Heart left ventricle (tissue), 16 donors: ENCODE results near the gene CAPN12. TPM values are rescaled to one million over a fixed set of nuclear protein-coding genes. Genes with fewer than 3 reads are reported as not detected.
"Not testable (repeated sequence)": the region's sequence is repeated elsewhere in the genome, so short reads cannot be mapped to it uniquely, and the experiment has no call there.

Experiments
- ATAC-seq, 4 donors: fragments of 200-7000 bp; cut with Tn5 transposase; one replicate each; pipeline ENCODE4 v1.9.1; 2020 to 2022; ENCODE audit warnings: moderate library complexity in 4 of 4, mild to moderate bottlenecking in 3 of 4, moderate number of reproducible peaks in 1 of 4
- DNase-seq, 5 donors: peaks; one replicate each; pipeline ENCODE4 v3.0.0-alpha.2; 2020
- H3K27ac ChIP-seq, 12 donors: fragments of 200-600 bp; sonication (generic) in 4 of 12; one replicate each; pipeline versions ENCODE4 v1.5.0 to v1.8.0; 2016 to 2022; ENCODE audit warnings: mild to moderate bottlenecking in 2 of 12
- H3K27me3 ChIP-seq, 9 donors: fragments of 200-600 bp; sonication (generic) in 2 of 9; one replicate each; pipeline versions ENCODE4 v1.5.1 to v1.8.0; 2016 to 2022; ENCODE audit warnings: mild to moderate bottlenecking in 3 of 9
- H3K36me3 ChIP-seq, 9 donors: fragments of 200-600 bp; sonication (generic) in 2 of 9; one replicate each; pipeline versions ENCODE4 v1.5.0 to v1.8.0; 2018 to 2022; ENCODE audit warnings: mild to moderate bottlenecking in 2 of 9
- H3K4me1 ChIP-seq, 12 donors: fragments of 200-600 bp; sonication (generic) in 4 of 12; one replicate each; pipeline versions ENCODE4 v1.5.0 to v1.8.0; 2016 to 2022; ENCODE audit warnings: mild to moderate bottlenecking in 3 of 12
- H3K4me3 ChIP-seq, 12 donors: fragments of 200-600 bp; sonication (generic) in 4 of 12; one replicate each; pipeline versions ENCODE4 v1.5.0 to v1.8.0; 2017 to 2022; ENCODE audit warnings: mild to moderate bottlenecking in 9 of 12, moderate library complexity in 4 of 12
- H3K9me3 ChIP-seq, 12 donors: fragments of 200-600 bp; sonication (generic) in 4 of 12; one replicate each; pipeline versions ENCODE4 v1.5.0 to v1.8.0; 2016 to 2022; ENCODE audit warnings: mild to moderate bottlenecking in 1 of 12
- CTCF ChIP-seq, 12 donors: fragments of 200-600 bp; sonication (generic) in 4 of 12; IDR thresholded peaks; one replicate each; pipeline versions ENCODE4 v1.5.0 to v1.8.0; 2018 to 2022; ENCODE audit warnings: antibody characterized with exemption in 12 of 12, mild to moderate bottlenecking in 5 of 12
- POLR2A ChIP-seq, 2 donors: fragments of 450-650 bp; IDR thresholded peaks; one replicate each; pipeline ENCODE4 v1.6.1; 2017; ENCODE audit warnings: antibody characterized with exemption in 2 of 2, mild to moderate bottlenecking in 2 of 2, moderate library complexity in 2 of 2
- WGBS, 4 donors: extraction: QIAGEN DNeasy Blood & Tissue Kit in 2 of 4; methylation state at CpG; one replicate each; pipeline versions ENCODE4 v1.1.5 to v1.1.7; 2013 to 2018; 5-methylcytosine and 5-hydroxymethylcytosine counted together
- intact Hi-C, 10 donors: fragments of 100-400 bp; cut with DNase I; formaldehyde crosslinking; loops; one replicate each; pipeline versions ENCODE4 v1.11.1 to v1.14.2; 2022
- polyA plus RNA-seq, 2 donors: library from polyadenylated mRNA; stranded (reverse); fragments of 200-250 nt; gene quantifications; one replicate each; pipeline ENCODE4 v1.2.3, GENCODE V29; 2013
- total RNA-seq, 9 donors: library from RNA; depleted of rRNA in 2 of 9; stranded (reverse); fragments of >200 nt in 2 of 9; fragmentation: NEBNext Ultra II Directional in 3 of 9; extraction: Animal tissue kit (Norgen Biotek cat#: 25700) in 3 of 9; gene quantifications; one replicate each; pipeline versions ENCODE4 v1.1.0 to v1.2.4, GENCODE V29; 2016 to 2023
- donor health status: ischemic (EF 13 %, LVEDD 7.1; RV severe dilation, severe dysfunction).
- donor health status: healthy with polysubstance abuse.
- donor health status: DM: no; HTN: yes; CAD: no.
- donor health status: DM: no; HTN: no; CAD: no.
- donor health status: ischemic (EF 25% LVEDD 6.9; RV normal size, moderate dysfunction).
- donor health status: ischemic (EF 25% LVEDD 5.7; RV mildly dilated, moderate dysfunction).
- donor health status: healthy.
- donor health status: DM: yes; HTN: yes; CAD: no.
- donor health status: ischemic (EF 35%, LVEDD 5.7; RV mildly dilated, moderate dysfunction).
- donor health status: nonischemic (EF 11% LVEDD 7.7; RV severe dilation, severe dysfunction).
- donor health status: DM: yes; HTN: yes; CAD: no.
- donor health status: PGD.
- donor health status: ischemic (EF 29% LVEDD 5.4; RV normal size, mild dysfunction).
- donor health status: nonischemic (EF 23%, LVEDD 6.1; RV moderate dilation, normal function).

The CAPN12 gene
- total and polyA plus RNA-seq, 11 donors, result 0.36 to 1.8 (median 0.88) TPM

- TF ChIP-seq CTCF (IDR thresholded peaks at IDR 0.05) (no peak), POLR2A (IDR thresholded peaks at IDR 0.05) (no peak)
- intact Hi-C loops, result no loop called here
- peaks cover 0 to 2% (median 0%) of the 10 kb centered on the region in 9 donors for H3K27me3 ChIP-seq
- no peak overlapping the region for H3K27ac ChIP-seq
- peaks cover 0 to 3% (median 0%) of the 10 kb centered on the region in 12 donors for H3K4me1 ChIP-seq
- H3K36me3 ChIP-seq, result no peaks in the 10 kb centered on the region
- no peaks in the 10 kb centered on the region for H3K9me3 ChIP-seq
- ATAC-seq, result no peak
- no peak overlapping the region for H3K4me3 ChIP-seq
- no peak for DNase-seq
- WGBS, 4 donors, result 94 to 100% (median 98%) methylated on average over 7 of the region's 7 CpGs
Measured at GRCh38 chr19:38785187-38785699, 41.0 kb upstream of the CAPN12 start.

- DNase-seq, result no peak
- H3K36me3 ChIP-seq, result no peaks in the 10 kb centered on the region
Measured at GRCh38 chr19:38784224-38784623, 40.0 kb upstream of the CAPN12 start.

GRCh38 chr19:38782212-38782611, 37.9 kb upstream of the CAPN12 start:
- H3K27ac ChIP-seq, ATAC-seq, intact Hi-C loops, H3K4me3 ChIP-seq, H3K4me1 ChIP-seq, DNase-seq, H3K9me3 ChIP-seq, H3K36me3 ChIP-seq, H3K27me3 ChIP-seq: not testable (repeated sequence)
- WGBS, 4 donors, result 91 to 93% (median 92%) methylated on average over 13 of the region's 13 CpGs

More at GRCh38 chr19:38784224-38784623, 40.0 kb upstream of the CAPN12 start:
- Histone ChIP-seq H3K9me3 (no peaks in the 10 kb centered on the region), H3K4me1 (peaks cover 0 to 3% (median 0%) of the 10 kb centered on the region in 12 donors), H3K27me3 (peaks cover 0 to 2% (median 0%) of the 10 kb centered on the region in 9 donors), H3K4me3 (no peak overlapping the region), H3K27ac (no peak overlapping the region)
- ATAC-seq, result no peak
- TF ChIP-seq POLR2A (IDR thresholded peaks at IDR 0.05), result no peak
- no peak for TF ChIP-seq CTCF (IDR thresholded peaks at IDR 0.05)
- 73 to 84% (median 76%) methylated on average over 3 of the region's 3 CpGs for WGBS, 4 donors
- intact Hi-C loops, result no loop called here

- intact Hi-C loops, result no loop called here
- no peak overlapping the region for H3K27ac ChIP-seq
- peaks cover 0 to 2% (median 0%) of the 10 kb centered on the region in 9 donors for H3K27me3 ChIP-seq
- WGBS, 4 donors, result 44 to 50% (median 49%) methylated on average over 7 of the region's 7 CpGs
- ATAC-seq, result no peak
- no peaks in the 10 kb centered on the region for H3K36me3 ChIP-seq
- TF ChIP-seq CTCF (IDR thresholded peaks at IDR 0.05), result no peak
- TF ChIP-seq POLR2A (IDR thresholded peaks at IDR 0.05), result no peak
- peaks cover 0 to 3% (median 0%) of the 10 kb centered on the region in 12 donors for H3K4me1 ChIP-seq
- H3K9me3 ChIP-seq, result no peaks in the 10 kb centered on the region
- DNase-seq, result no peak
- no peak overlapping the region for H3K4me3 ChIP-seq
Measured at GRCh38 chr19:38781058-38781457, 36.8 kb upstream of the CAPN12 start.

GRCh38 chr19:38780443-38780842, 36.2 kb upstream of the CAPN12 start:
- Histone ChIP-seq H3K9me3 (no peaks in the 10 kb centered on the region), H3K4me3 (no peak overlapping the region), H3K27ac (no peak overlapping the region), H3K36me3 (no peaks in the 10 kb centered on the region), H3K4me1 (peaks cover 0 to 3% (median 0%) of the 10 kb centered on the region in 12 donors), H3K27me3 (peaks cover 0 to 2% (median 0%) of the 10 kb centered on the region in 9 donors)
- intact Hi-C loops, result no loop called here
- 86 to 94% (median 92%) methylated on average over 7 of the region's 7 CpGs for WGBS, 4 donors
- ATAC-seq (no peak), DNase-seq (no peak)
- TF ChIP-seq CTCF (IDR thresholded peaks at IDR 0.05), result no peak
